Keratinocyte (primary cell): ENCODE results near the gene HUS1. TPM values are rescaled to one million over a fixed set of nuclear protein-coding genes. Genes with fewer than 3 reads are reported as not detected.

Source experiments
- DNase-seq: peaks from one replicate; pipeline ENCODE4 v3.0.0-alpha.2; 2011; ENCODE audit warnings: low read depth, missing footprints, low spot score
- FAIRE-seq: peaks from 2 replicates; lab custom pipeline; 2011; peaks lifted over from hg19 to GRCh38; lab: Jason Lieb, UNC
- H2AFZ ChIP-seq: 2 replicates; pipeline ENCODE4 v1.6.0; 2012; ENCODE audit warnings: low read length, control low read depth, inconsistent platforms; ENCODE audit not compliant: control insufficient read depth
- H3K27ac ChIP-seq: 2 replicates; pipeline ENCODE4 v1.5.1; 2011; ENCODE audit warnings: low read length; ENCODE audit not compliant: control insufficient read depth, insufficient read depth
- H3K27me3 ChIP-seq: 3 replicates; pipeline ENCODE4 v1.6.0; 2011; ENCODE audit warnings: low read length; ENCODE audit not compliant: control insufficient read depth, insufficient read depth; ENCODE audit errors: extremely low read depth
- H3K36me3 ChIP-seq, 2 experiments: 2 replicates in 1 of 2; 3 replicates in 1 of 2; pipeline ENCODE4 v1.5.1; 2011; ENCODE audit warnings: low read length in 2 of 2, mild to moderate bottlenecking in 1 of 2; ENCODE audit not compliant: control insufficient read depth in 2 of 2, insufficient read depth in 2 of 2; ENCODE audit errors: extremely low read depth in 1 of 2
- H3K4me1 ChIP-seq: 3 replicates; pipeline ENCODE4 v1.5.1; 2011; ENCODE audit warnings: low read length; ENCODE audit not compliant: control insufficient read depth, insufficient read depth; ENCODE audit errors: extremely low read depth
- H3K4me2 ChIP-seq: 3 replicates; pipeline ENCODE4 v1.6.0; 2011; ENCODE audit warnings: low read depth, low read length; ENCODE audit not compliant: control insufficient read depth, insufficient read depth; ENCODE audit errors: extremely low read depth
- H3K4me3 ChIP-seq, 3 experiments: fragments of 200-600 bp in 1 of 3; sonication (generic) in 1 of 3; 2 replicates in 2 of 3; 3 replicates in 1 of 3; pipeline ENCODE4 v1.5.1; 2011 to 2016; ENCODE audit warnings: low read length in 3 of 3, mild to moderate bottlenecking in 3 of 3, control low read depth in 2 of 3, inconsistent platforms in 1 of 3, low read depth in 1 of 3, mixed read lengths in 1 of 3, mixed run types in 1 of 3, moderate library complexity in 1 of 3; ENCODE audit not compliant: control insufficient read depth in 2 of 3, insufficient read depth in 2 of 3; ENCODE audit errors: extremely low read depth in 1 of 3
- H3K79me2 ChIP-seq: 2 replicates; pipeline ENCODE4 v1.6.0; 2012; ENCODE audit warnings: low read length; ENCODE audit not compliant: control insufficient read depth, insufficient read depth
- H3K9ac ChIP-seq: 3 replicates; pipeline ENCODE4 v1.6.0; 2011; ENCODE audit warnings: low read length; ENCODE audit not compliant: control insufficient read depth, insufficient read depth; ENCODE audit errors: extremely low read depth
- H3K9me1 ChIP-seq: 3 replicates; pipeline ENCODE4 v1.6.0; 2011; ENCODE audit warnings: low read length; ENCODE audit not compliant: control insufficient read depth, insufficient read depth; ENCODE audit errors: extremely low read depth
- H3K9me3 ChIP-seq: 2 replicates; pipeline ENCODE4 v1.5.1; 2012; ENCODE audit warnings: low read depth, low read length; ENCODE audit not compliant: control insufficient read depth
- H4K20me1 ChIP-seq: 3 replicates; pipeline ENCODE4 v1.6.0; 2011; ENCODE audit warnings: low read length; ENCODE audit not compliant: control insufficient read depth, insufficient read depth; ENCODE audit errors: extremely low read depth
- EZH2 ChIP-seq: IDR thresholded peaks from one replicate; pipeline ENCODE4 v1.6.1; 2012; ENCODE audit warnings: inconsistent platforms, mild to moderate bottlenecking, low read length, moderate library complexity
- dilution Hi-C: fragments of 300-500 bp; cut with MboI; formaldehyde crosslinking; loops from one replicate; pipeline ENCODE4 v1.7.0; 2020; ENCODE audit warnings: low sequenced_read_pairs; ENCODE audit not compliant: extremely low pct_ligation_motif_present
- polyA plus RNA-seq, 5 experiments: library from polyadenylated mRNA; depleted of rRNA in 3 of 5; stranded (reverse) in 3 of 5; stranded (forward) in 1 of 5; unstranded in 1 of 5; fragments of >200 nt; gene quantifications; 1 replicate in 1 of 5; 2 replicates in 3 of 5; 3 replicates in 1 of 5; pipeline versions ENCODE4 v1.2.1 to v1.2.3, GENCODE V29; 2011 to 2012; ENCODE audit warnings: missing spikeins in 2 of 5, low read depth in 1 of 5, low replicate concordance in 1 of 5
- TF ChIP-seq, protein P1 (sequence below), 3 experiments: IDR thresholded peaks in 1 of 3; conservative IDR thresholded peaks in 1 of 3; optimal IDR thresholded peaks in 1 of 3; 2 replicates in 2 of 3; 3 replicates in 1 of 3; pipeline versions ENCODE3 to v1.5.1; 2011; ENCODE audit warnings: low read length in 3 of 3, mild to moderate bottlenecking in 3 of 3, moderate library complexity in 2 of 3, control low read depth in 1 of 3, inconsistent platforms in 1 of 3; ENCODE audit not compliant: insufficient read depth in 2 of 3; ENCODE audit errors: extremely low read depth in 1 of 3

HUS1 gene
- polyA plus RNA-seq, 1 donor (not counting 4 experiments of a cell fraction or from before 2014, with no cell fraction given), result 36.3 TPM

DNA sequence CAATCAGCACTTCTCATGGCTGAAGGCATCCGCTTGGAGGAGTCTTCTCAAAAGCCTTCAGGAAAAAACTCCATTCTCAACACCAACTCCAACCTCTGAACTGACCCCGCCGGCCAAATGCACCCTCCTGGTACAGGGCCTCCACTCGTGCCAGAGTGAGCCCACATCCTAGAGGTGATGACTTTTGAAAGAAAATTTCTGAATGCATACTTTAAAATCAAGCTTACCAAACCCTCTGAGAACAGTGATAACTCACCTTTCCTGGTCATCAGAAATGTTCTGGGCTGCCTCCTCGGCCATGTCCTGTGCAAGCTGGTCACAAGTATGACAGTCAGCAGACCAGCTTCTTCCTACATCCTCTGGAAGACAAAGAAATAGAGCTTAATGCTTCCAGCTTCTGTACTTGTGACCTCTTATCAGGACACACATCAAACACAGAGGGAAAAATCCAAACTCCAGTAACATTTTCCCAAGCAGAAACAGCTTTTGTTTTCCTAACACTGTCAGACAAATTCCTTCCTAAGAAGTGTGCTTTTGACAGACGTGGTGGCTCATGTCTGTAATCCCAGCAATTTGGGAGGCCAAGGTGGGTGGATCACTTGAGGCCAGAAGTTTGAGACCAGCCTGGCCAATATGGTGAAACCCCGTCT is 31.1 kb downstream of the HUS1 start, which contains the start of gene PKD1L1:
TSS of gene PKD1L1 (minus strand) at position 326 of the 650 bp plus-strand sequence. CDS start at position 300, 26 bp downstream.
- no peak within 1 kb of the TSS for H3K4me3 ChIP-seq
- no peaks in the 10 kb centered on the region for H4K20me1 ChIP-seq
- no peaks in the 10 kb centered on the region for H3K9me3 ChIP-seq
- TF ChIP-seq EZH2, result no peak
- TF ChIP-seq, protein P1, sequence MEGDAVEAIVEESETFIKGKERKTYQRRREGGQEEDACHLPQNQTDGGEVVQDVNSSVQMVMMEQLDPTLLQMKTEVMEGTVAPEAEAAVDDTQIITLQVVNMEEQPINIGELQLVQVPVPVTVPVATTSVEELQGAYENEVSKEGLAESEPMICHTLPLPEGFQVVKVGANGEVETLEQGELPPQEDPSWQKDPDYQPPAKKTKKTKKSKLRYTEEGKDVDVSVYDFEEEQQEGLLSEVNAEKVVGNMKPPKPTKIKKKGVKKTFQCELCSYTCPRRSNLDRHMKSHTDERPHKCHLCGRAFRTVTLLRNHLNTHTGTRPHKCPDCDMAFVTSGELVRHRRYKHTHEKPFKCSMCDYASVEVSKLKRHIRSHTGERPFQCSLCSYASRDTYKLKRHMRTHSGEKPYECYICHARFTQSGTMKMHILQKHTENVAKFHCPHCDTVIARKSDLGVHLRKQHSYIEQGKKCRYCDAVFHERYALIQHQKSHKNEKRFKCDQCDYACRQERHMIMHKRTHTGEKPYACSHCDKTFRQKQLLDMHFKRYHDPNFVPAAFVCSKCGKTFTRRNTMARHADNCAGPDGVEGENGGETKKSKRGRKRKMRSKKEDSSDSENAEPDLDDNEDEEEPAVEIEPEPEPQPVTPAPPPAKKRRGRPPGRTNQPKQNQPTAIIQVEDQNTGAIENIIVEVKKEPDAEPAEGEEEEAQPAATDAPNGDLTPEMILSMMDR (optimal IDR thresholded peaks at IDR 0.05 in 1 of 3, IDR thresholded peaks at IDR 0.05 in 1 of 3, conservative IDR thresholded peaks at IDR 0.05 in 1 of 3; ENCODE audit: extremely low read depth in 1 of 3, insufficient read depth in 2 of 3, low read length in 3 of 3), result no peak
- dilution Hi-C loops, result no loop called here
- no peak within 1 kb of the TSS for H3K27ac ChIP-seq
- H3K9me1 ChIP-seq, result no peaks in the 10 kb centered on the region
- H3K27me3 ChIP-seq, result no peaks in the 10 kb centered on the region
- peaks cover 6% of the 10 kb centered on the region for H3K4me1 ChIP-seq
- H3K9ac ChIP-seq, result no peak within 1 kb of the TSS
- no peak within 1 kb of the TSS for H3K4me2 ChIP-seq
- no peaks in the 10 kb centered on the region for H3K79me2 ChIP-seq
- DNase-seq, result no peak
- H2AFZ ChIP-seq, result no peak within 1 kb of the TSS
- H3K36me3 ChIP-seq, result no peaks in the 10 kb centered on the region
- FAIRE-seq, result no peak

DNA sequence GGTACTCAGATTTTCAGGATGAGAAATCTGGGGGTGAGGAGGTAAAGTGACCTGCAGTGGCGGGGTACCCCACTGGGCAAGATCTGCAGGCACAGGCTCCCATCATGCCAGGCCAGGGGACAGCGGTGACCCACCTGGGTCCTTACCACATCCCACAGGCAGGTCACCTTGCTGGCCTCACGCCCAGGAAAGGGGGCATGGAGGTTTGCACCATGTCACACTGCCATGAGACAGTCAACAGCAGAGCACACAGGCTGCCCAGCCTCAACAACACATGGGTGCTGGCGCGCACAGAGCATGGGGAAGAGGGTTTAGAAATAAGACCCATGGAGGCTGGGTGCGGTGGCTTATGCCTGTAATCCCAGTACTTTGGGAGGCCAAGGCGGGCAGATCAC is 32.1 kb downstream of the HUS1 start:
- peaks cover 6% of the 10 kb centered on the region for H3K4me1 ChIP-seq
- H3K9me3 ChIP-seq, result no peaks in the 10 kb centered on the region
- no peak for FAIRE-seq
- no peak for TF ChIP-seq EZH2
- no peak overlapping the region for H3K4me2 ChIP-seq
- dilution Hi-C loops, result no loop called here
- no peak overlapping the region for H2AFZ ChIP-seq
- no peak overlapping the region for H3K4me3 ChIP-seq
- H4K20me1 ChIP-seq, result no peaks in the 10 kb centered on the region
- no peak overlapping the region for H3K9ac ChIP-seq
- H3K9me1 ChIP-seq, result no peaks in the 10 kb centered on the region
- no peaks in the 10 kb centered on the region for H3K27me3 ChIP-seq
- no peak for DNase-seq
- H3K36me3 ChIP-seq, result no peaks in the 10 kb centered on the region
- H3K27ac ChIP-seq, result no peak overlapping the region
- H3K79me2 ChIP-seq, result no peaks in the 10 kb centered on the region
